VCaP (cell line): ENCODE measurements around the gene RAD1.
"Not testable (repeated sequence)": the region's sequence is repeated elsewhere in the genome, so short reads cannot be mapped to it uniquely, and the experiment has no call there.

Experiments used
- H3K27ac ChIP-seq: fragments of 450-650 bp; 2 replicates; pipeline ENCODE4 v1.5.1; 2017
- TF ChIP-seq, protein P1 (sequence below): fragments of 450-650 bp; conservative IDR thresholded peaks from 2 replicates; pipeline ENCODE4 v1.5.1; 2017; ENCODE audit warnings: mild to moderate bottlenecking, moderate library complexity

Gene RAD1

DNA sequence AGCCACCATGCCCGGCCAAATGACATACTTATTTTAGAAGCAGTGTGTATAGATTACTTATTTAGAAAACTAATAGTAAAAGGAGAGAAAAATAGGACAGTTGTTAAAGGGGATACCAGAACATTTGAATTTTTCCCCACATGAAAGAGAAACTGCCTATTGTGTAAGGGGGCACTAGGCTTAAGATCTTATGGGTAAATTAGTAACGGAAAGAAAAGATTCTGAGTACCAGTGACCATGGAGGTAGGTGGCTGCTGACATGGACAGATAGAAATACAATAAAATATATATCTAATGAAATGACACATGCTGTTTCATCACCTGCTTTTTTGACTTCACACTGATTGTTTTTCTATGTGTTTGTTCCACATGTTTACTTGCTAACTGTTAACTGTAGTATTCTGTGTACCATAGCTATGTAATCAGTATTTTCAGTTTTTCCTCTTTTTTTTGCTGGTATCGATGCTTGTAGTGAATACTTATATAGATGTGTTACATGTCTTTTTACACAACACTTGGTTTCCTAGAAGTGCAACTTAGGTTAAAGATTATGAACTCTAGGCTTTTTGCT lies 11.1 kb upstream of the RAD1 start:
- H3K27ac ChIP-seq, result no peak overlapping the region
- TF ChIP-seq, protein P1, sequence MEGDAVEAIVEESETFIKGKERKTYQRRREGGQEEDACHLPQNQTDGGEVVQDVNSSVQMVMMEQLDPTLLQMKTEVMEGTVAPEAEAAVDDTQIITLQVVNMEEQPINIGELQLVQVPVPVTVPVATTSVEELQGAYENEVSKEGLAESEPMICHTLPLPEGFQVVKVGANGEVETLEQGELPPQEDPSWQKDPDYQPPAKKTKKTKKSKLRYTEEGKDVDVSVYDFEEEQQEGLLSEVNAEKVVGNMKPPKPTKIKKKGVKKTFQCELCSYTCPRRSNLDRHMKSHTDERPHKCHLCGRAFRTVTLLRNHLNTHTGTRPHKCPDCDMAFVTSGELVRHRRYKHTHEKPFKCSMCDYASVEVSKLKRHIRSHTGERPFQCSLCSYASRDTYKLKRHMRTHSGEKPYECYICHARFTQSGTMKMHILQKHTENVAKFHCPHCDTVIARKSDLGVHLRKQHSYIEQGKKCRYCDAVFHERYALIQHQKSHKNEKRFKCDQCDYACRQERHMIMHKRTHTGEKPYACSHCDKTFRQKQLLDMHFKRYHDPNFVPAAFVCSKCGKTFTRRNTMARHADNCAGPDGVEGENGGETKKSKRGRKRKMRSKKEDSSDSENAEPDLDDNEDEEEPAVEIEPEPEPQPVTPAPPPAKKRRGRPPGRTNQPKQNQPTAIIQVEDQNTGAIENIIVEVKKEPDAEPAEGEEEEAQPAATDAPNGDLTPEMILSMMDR, result no peak

DNA sequence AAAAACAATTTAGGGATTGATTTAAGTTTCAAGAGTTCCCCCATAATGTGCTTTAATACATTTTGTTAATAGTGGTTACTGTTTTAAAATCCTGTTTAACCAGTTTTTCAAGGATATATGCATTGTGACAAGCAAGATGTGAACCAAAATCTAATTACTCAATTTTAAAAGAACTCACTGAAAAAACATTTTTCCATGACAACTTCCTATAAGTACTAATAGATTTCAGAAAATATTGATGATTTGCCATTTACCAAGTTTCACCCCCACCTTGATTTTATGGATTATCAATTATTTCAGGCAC lies 9.1 kb upstream of the RAD1 start:
- TF ChIP-seq, protein P1, result no peak
- H3K27ac ChIP-seq, result no peak overlapping the region

DNA sequence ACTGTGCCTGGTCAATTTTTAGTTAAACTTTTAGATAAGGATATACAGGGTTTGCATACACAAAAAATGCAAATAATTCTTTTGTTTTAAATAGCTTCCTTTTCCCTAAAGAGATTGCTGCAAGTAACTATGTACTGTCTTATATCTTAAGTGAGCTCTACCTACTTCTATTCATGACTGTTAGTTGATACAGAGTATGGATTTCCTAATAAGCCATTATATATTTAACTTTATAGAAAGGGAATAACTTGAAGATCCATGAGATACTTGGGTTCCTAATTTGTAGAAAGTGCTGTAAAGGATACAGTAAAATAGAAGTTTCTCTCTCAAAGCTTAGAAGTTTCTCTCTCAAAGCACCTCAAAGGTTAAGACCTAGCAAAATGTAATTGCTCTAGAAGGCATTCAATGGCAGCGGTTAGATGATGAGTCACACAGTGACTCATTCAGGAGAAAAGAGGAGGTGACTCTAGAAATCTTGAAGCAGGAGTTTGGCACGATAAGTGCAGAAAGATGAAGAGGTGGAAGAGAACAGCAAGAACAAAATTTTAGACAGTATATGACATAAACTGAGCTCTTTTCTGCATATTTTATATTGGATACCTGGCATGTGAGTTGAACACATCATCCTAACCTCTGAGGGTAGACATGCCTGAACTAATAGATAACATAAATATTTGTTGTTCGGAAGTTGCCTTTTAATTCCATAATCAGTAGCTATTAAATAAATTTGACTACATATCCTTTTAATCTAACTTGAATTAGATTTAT lies 8.6 kb upstream of the RAD1 start:
- no peak overlapping the region for H3K27ac ChIP-seq
- TF ChIP-seq, protein P1, result no peak

DNA sequence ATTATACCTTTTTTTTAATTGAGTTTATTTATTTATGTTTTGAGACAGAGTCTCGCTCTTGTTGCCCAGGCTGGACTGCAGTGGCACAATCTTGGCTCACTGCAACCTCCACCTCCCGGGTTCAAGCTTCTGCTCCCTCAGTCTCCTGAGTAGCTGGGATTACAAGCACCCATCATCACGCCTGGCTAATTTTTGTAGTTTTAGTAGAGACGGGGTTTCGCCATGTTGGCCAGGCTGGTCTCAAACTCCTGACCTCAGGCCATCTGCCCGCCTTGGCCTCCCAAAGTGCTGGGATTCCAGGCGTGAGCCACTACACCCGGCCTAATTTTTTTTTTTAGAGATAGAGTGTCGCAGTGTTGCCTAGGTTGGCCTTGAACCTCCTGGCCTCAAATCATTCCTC lies 8.0 kb upstream of the RAD1 start:
- H3K27ac ChIP-seq, result not testable (repeated sequence)

DNA sequence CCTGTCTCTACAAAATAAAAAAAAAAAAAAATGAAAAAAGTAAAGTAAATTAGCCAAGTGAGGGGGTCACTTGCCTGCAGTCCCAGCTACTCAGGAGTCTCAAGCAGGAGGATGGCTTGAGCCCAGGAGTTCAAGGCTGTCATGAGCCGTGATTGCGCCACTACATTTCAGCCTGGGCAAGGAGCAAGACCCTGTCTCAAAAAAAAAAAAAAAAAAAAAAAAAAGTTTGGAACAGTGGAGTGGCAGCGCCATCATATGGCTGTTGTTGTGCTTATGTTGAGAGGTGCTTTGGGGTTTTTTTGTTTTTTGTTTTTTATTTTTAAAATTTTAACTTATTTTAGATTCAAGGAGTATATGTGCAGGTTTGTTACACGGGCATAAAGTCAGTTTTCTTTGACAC lies 3.8 kb upstream of the RAD1 start:
- TF ChIP-seq, protein P1, result peak; percentile 26; the same call in 1 of the 2 replicates

DNA sequence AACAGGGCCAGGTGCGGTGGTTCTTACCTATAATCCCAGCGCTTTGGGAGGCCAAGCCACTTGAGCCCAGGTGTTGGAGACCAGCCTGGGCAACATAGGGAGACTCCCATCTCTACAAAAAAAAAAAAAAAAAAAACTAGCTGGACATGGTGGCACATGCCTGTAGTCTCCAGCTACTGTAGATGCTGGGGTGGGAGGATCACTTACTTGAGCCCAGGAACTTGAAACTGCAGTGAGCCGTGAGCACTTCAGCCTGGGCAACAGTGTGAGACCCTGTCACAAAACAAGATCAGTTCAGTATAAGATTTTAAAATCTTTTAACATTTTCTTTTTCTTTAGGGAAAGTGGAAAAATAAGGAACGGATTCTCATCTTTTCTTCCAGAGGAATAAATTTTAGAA lies 2.7 kb upstream of the RAD1 start:
- no peak overlapping the region for H3K27ac ChIP-seq
- TF ChIP-seq, protein P1, result no peak

More for the DNA sequence above, 3.8 kb upstream of the RAD1 start:
- no peak overlapping the region for H3K27ac ChIP-seq

DNA sequence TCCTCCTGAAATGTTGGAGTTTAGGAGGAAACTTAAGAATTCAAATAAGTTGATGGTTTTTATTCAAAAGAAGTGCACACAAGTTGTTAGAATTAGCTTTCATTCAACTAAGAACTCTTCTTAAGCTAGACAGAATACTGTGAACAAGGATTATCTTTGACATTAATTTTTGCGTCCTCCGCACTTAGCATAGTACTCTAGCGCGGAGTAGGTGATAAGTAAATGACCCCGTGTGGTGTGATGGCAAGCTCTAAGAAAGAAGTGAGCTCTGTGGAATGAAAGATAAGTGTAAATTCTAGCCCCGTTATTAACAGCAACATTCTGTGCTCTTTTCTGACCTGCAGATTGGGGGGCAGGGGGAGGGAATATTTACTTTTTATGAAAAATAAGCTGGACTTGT lies 1.2 kb upstream of the RAD1 start:
- TF ChIP-seq, protein P1, result no peak
- H3K27ac ChIP-seq, result peak overlapping the region; percentile 85

DNA sequence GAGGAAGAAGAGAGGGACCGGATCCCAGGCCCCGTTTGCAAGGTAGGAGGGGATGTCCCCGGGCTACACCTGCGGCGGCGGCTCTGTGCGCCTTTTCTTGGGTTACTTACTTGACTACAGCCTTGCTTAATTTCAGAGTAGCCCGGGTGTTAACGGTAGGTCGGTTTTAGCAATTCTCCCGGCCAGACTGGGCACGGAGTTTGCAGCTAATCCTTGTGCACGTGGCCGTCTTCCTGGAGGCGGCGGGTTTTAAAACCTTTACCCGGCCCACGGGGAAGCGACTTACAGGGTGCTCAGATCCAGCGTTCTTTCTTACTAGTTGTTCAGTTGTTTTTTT lies 520 bp upstream of the RAD1 start:
- H3K27ac ChIP-seq, result peak overlapping the region; percentile 85
- TF ChIP-seq, protein P1, result no peak
